ENCODE results near the gene PITX3.
A peak's percentile ranks its signal among the peaks of the same experiment; 100 is the strongest.

PITX3 gene

GRCh38 chr10:102235598-102235920 is 5.8 kb downstream of the PITX3 start:
- H3K27ac ChIP-seq = no peak overlapping the region
- ChIA-PET CTCF (interaction anchor here (0.9 to 14.3 kb wide), 2 partner anchors 117 to 184 kb away, joined by 3 to 370 read pairs; no protein-coding TSS in a partner anchor), POLR2A (ENCODE audit: low non-redundant PET) (no interaction called here)
- DNase-seq (ENCODE audit: low spot score) = no peak
- TF ChIP-seq, protein P1, sequence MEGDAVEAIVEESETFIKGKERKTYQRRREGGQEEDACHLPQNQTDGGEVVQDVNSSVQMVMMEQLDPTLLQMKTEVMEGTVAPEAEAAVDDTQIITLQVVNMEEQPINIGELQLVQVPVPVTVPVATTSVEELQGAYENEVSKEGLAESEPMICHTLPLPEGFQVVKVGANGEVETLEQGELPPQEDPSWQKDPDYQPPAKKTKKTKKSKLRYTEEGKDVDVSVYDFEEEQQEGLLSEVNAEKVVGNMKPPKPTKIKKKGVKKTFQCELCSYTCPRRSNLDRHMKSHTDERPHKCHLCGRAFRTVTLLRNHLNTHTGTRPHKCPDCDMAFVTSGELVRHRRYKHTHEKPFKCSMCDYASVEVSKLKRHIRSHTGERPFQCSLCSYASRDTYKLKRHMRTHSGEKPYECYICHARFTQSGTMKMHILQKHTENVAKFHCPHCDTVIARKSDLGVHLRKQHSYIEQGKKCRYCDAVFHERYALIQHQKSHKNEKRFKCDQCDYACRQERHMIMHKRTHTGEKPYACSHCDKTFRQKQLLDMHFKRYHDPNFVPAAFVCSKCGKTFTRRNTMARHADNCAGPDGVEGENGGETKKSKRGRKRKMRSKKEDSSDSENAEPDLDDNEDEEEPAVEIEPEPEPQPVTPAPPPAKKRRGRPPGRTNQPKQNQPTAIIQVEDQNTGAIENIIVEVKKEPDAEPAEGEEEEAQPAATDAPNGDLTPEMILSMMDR (conservative IDR thresholded peaks at IDR 0.05; ENCODE audit: low read depth) = no peak

DNA sequence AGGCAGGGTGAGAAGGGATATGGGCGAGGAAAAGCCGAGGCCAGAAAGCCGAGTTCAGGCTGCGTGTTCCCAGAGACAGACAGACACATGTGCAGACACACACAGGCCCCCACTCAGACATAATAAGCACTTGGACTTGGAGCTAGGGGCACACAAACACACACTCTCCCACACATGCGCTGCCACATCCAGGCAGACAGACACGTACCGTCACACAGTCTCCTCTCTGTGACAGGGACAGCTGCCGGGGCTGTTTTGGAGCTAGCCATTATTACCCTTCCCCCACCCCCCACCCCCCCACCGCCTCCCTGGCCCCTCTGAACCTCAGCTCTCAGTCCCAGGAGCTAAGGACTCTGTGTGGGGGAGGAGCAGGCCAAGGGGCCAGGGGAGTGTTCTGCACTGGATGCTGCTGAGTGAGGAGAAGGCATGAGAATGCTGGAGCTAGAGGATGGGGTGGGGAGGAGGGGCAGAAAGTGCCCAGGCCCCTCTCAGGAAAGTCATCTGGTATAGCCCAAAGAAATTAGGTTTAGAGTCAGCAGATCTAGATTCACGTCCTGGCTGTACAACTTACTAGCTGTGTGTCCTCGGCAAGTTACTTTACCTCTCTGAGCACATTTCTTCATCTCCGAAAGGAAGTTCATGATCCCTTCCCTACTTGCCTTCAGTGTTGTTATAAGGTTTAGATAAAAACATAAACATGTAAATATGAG is 6.3 kb downstream of the PITX3 start:
- no peak overlapping the region for H3K27ac ChIP-seq
- ChIA-PET CTCF (interaction anchor here (0.8 to 14.3 kb wide), 4 partner anchors 14 to 185 kb away, joined by 3 to 370 read pairs (median 4); no protein-coding TSS in a partner anchor), POLR2A (ENCODE audit: low non-redundant PET) (no interaction called here)
- no peak for DNase-seq (ENCODE audit: low spot score)
- TF ChIP-seq, protein P1 (conservative IDR thresholded peaks at IDR 0.05; ENCODE audit: low read depth) = no peak

DNA sequence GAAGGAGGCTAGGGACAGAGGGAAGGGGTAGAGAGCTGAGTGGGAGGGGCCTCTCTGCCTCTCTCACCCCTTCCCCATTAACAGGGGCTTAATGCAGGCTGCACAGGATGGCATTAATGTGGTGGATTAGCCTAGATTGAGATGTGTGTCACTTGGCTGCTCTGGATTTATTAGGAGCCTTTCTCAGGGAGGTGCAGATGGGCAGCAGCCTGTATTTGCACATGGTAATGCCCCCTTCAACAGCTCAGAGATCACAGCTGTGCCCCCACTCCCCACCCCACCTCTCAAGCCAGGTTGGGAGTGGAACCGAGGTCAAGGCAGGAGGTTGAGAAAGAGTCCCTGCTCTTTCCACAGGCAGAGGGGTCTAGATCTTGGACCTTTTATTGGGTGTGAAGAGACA is 7.3 kb downstream of the PITX3 start:
- DNase-seq (ENCODE audit: low spot score) = no peak
- ChIA-PET POLR2A (ENCODE audit: low non-redundant PET) (no interaction called here), CTCF (interaction anchor here (0.5 to 14.3 kb wide), 4 partner anchors 13 to 118 kb away, joined by 3 to 370 read pairs (median 6); no protein-coding TSS in a partner anchor)
- TF ChIP-seq, protein P1 (conservative IDR thresholded peaks at IDR 0.05; ENCODE audit: low read depth) = no peak
- no peak overlapping the region for H3K27ac ChIP-seq

GRCh38 chr10:102231357-102232318 is 9.7 kb downstream of the PITX3 start:
- CTCF ChIA-PET = interaction anchor here (0.5 to 14.3 kb wide), 27 partner anchors 9 to 248 kb away, joined by 3 to 370 read pairs (median 4); partner anchors contain the start of genes FBXL15, NFKB2 and PITX3
- POLR2A ChIA-PET (ENCODE audit: low non-redundant PET) = no interaction called here

GRCh38 chr10:102230861-102231356 is 10.4 kb downstream of the PITX3 start:
- TF ChIP-seq, protein P1 (conservative IDR thresholded peaks at IDR 0.05; ENCODE audit: low read depth) = peak; percentile 37
- no peak overlapping the region for H3K27ac ChIP-seq
- ChIA-PET POLR2A (ENCODE audit: low non-redundant PET) (interaction anchor here (1.1 kb wide), 1 partner anchor 190 kb away, joined by 3 read pairs; the partner anchor contains the start of gene FBXL15), CTCF (interaction anchor here (0.7 to 14.3 kb wide), 23 partner anchors 9 to 348 kb away, joined by 3 to 370 read pairs (median 6); partner anchors contain the start of genes FBXL15, GBF1, NFKB2 and PITX3)
- DNase-seq (ENCODE audit: low spot score) = no peak

More at GRCh38 chr10:102231357-102232318, 9.7 kb downstream of the PITX3 start:
- H3K27ac ChIP-seq = no peak overlapping the region
- TF ChIP-seq, protein P1 (conservative IDR thresholded peaks at IDR 0.05; ENCODE audit: low read depth) = peak; percentile 71
- DNase-seq (ENCODE audit: low spot score) = peak; percentile 73
